ENCODE results near the gene MTFMT. TPM values are rescaled to one million over a fixed set of nuclear protein-coding genes. Genes with fewer than 3 reads are reported as not detected.

MTFMT gene
- total and polyA plus RNA-seq, 2 of the 4 experiments (the other 2 are of a cell fraction), result 8.9 to 21.3 TPM

GRCh38 chr15:65040461-65040860 is 11.0 kb upstream of the MTFMT start:
- no peak overlapping the region for H2AK9ac ChIP-seq (replicated peaks; ENCODE audit: low read depth, low read length, poor library complexity)
- H2BK5ac ChIP-seq (ENCODE audit: low read depth, low read length, poor library complexity, severe bottlenecking), result no peak overlapping the region
- in situ Hi-C loops (cut with MboI; ENCODE audit: low sequenced_read_pairs), result no loop called here
- H3K56ac ChIP-seq (ENCODE audit: extremely low read depth, insufficient read depth, low read length), result no peak overlapping the region
- no peak overlapping the region for H3K4me2 ChIP-seq (ENCODE audit: low read depth, low read length)
- dilution Hi-C loops (cut with HindIII; ENCODE audit: low sequenced_read_pairs, unreplicated experiment), result no loop called here
- intact Hi-C loops (cut with micrococcal nuclease), result no loop called here
- H4K8ac ChIP-seq (ENCODE audit: low read depth in 2 of 2, low read length in 2 of 2), result no peak overlapping the region
- ChIA-PET POLR2A (ENCODE audit: unreplicated experiment) (no interaction called here), CTCF (interaction anchor here (0.7 kb wide), 1 partner anchor 482 kb away, joined by 4 read pairs; no protein-coding TSS in a partner anchor)
- no peak overlapping the region for H3K18ac ChIP-seq (ENCODE audit: low read depth, low read length)
- H4K20me1 ChIP-seq (ENCODE audit: insufficient read depth, low read length), result no peaks in the 10 kb centered on the region
- H2BK20ac ChIP-seq (ENCODE audit: low read depth, low read length), result no peak overlapping the region
- BruUV-seq (replicated peaks), result no TSS peak
- TF ChIP-seq NFE2L2 (IDR thresholded peaks at IDR 0.05; ENCODE audit: low read depth, low read length) (no peak), USF2 (IDR thresholded peaks at IDR 0.05; ENCODE audit: low read depth, low read length) (no peak), FOS (IDR thresholded peaks at IDR 0.05; ENCODE audit: low read depth, low read length) (no peak), SMC3 (IDR thresholded peaks at IDR 0.05; ENCODE audit: low read depth, low read length) (no peak), MAZ (IDR thresholded peaks at IDR 0.05; ENCODE audit: borderline replicate concordance, low read depth, low read length) (no peak), CHD1 (IDR thresholded peaks at IDR 0.05; ENCODE audit: low read depth, low read length) (no peak), MAFK (IDR thresholded peaks at IDR 0.05; ENCODE audit: low read depth, low read length) (no peak), RAD21 (IDR thresholded peaks at IDR 0.05; ENCODE audit: low read length) (no peak), RFX5 (IDR thresholded peaks at IDR 0.05; ENCODE audit: low read depth, low read length) (no peak)
- TF ChIP-seq, protein P1, sequence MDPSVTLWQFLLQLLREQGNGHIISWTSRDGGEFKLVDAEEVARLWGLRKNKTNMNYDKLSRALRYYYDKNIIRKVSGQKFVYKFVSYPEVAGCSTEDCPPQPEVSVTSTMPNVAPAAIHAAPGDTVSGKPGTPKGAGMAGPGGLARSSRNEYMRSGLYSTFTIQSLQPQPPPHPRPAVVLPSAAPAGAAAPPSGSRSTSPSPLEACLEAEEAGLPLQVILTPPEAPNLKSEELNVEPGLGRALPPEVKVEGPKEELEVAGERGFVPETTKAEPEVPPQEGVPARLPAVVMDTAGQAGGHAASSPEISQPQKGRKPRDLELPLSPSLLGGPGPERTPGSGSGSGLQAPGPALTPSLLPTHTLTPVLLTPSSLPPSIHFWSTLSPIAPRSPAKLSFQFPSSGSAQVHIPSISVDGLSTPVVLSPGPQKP (IDR thresholded peaks at IDR 0.05; ENCODE audit: borderline replicate concordance, low read depth, low read length), result no peak
- H2AK5ac ChIP-seq (ENCODE audit: low read depth, low read length), result no peak overlapping the region
- no peak overlapping the region for H4K5ac ChIP-seq (ENCODE audit: low read depth, low read length)
- H3K27me3 ChIP-seq (ENCODE audit: control insufficient read depth, insufficient read depth, low read length), result no peaks in the 10 kb centered on the region
- no peak for DNase-seq
- no peak overlapping the region for H2BK120ac ChIP-seq (ENCODE audit: low read depth, low read length)
- no peak overlapping the region for H2BK15ac ChIP-seq (ENCODE audit: low read depth, low read length)
- H3K4me1 ChIP-seq (ENCODE audit: control insufficient read depth, insufficient read depth, low read length), result peaks cover 16% of the 10 kb centered on the region
- H3K27ac ChIP-seq (ENCODE audit: insufficient read depth, low read length), result no peak overlapping the region
- no CpG with 5 or more reads among the region's 6 CpGs for WGBS, 2 experiments (ENCODE audit: extremely low coverage in 2 of 2, insufficient read length in 1 of 2)
- H3K14ac ChIP-seq (replicated peaks; ENCODE audit: low read depth, low read length), result no peak overlapping the region
- no peak overlapping the region for H2AFZ ChIP-seq (replicated peaks; ENCODE audit: low read length, poor library complexity)
- no peak overlapping the region for H3K23ac ChIP-seq (ENCODE audit: low read depth, low read length)
- H4K91ac ChIP-seq (ENCODE audit: insufficient read depth, low read depth, low read length), result no peak overlapping the region
- no peaks in the 10 kb centered on the region for H3K9me3 ChIP-seq (ENCODE audit: control insufficient read depth, insufficient read depth, low read length)
- ATAC-seq (ENCODE audit: low read depth), result no peak
- no peak overlapping the region for H3K4ac ChIP-seq (ENCODE audit: low read depth, low read length)
- H3K36me3 ChIP-seq (ENCODE audit: control insufficient read depth, insufficient read depth, low read length), result no peaks in the 10 kb centered on the region
- peaks cover 12% of the 10 kb centered on the region for H3K9me1 ChIP-seq (ENCODE audit: insufficient read depth, low read length)
- no peak overlapping the region for H3K9ac ChIP-seq (ENCODE audit: low read depth, low read length)
- H3K4me3 ChIP-seq (ENCODE audit: insufficient read depth, low read depth, low read length), result no peak overlapping the region
- no peaks in the 10 kb centered on the region for H3K79me1 ChIP-seq (ENCODE audit: low read depth in 1 of 2, low read length in 2 of 2)

Data from IMR-90 (cell line).